ENCODE data around the gene NUB1.

The NUB1 gene

DNA sequence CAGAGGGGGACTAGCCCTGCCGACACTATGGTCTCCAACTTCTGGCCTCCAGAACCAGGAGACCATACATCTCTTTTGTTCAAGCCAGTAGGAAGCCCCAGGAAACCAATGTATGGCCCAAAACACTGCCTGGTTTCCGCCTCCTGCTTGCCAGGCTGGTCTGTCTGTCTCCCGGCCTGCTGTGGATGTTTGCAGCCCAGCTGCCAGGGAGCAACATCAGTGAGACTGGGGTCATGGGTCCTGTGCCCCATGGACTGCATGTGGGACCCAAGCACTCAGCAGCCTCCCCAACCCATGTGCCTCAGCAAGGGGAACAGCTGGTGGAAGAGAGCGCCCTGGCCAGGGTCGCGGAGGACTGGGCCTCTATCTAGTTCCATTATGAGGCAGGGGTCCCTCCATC lies 33.4 kb upstream of the NUB1 start:
- Histone ChIP-seq H3K4me3 (ENCODE audit: low read depth, low read length, poor library complexity, severe bottlenecking) (no peak overlapping the region), H3K36me3 (ENCODE audit: insufficient read depth, low read length) (no peaks in the 10 kb centered on the region), H4K20me1 (ENCODE audit: insufficient read depth, low read length) (no peaks in the 10 kb centered on the region), H2AFZ (ENCODE audit: low read length) (no peak overlapping the region), H3K27me3 (ENCODE audit: insufficient read depth, low read length) (0 out of 2 replicates have a peak, but pooled peaks cover 7% of the 10 kb centered on the region), H3K9me2 (ENCODE audit: low read depth, low read length) (no peaks in the 10 kb centered on the region), H3K4me2 (ENCODE audit: low read length) (no peak overlapping the region), H3K4me1 (ENCODE audit: insufficient read depth, low read length, severe bottlenecking) (peaks cover 5% of the 10 kb centered on the region), H3K27ac (ENCODE audit: low read depth, low read length, poor library complexity, severe bottlenecking) (no peak overlapping the region), H3F3A (ENCODE audit: insufficient read depth, low read length) (no peaks in the 10 kb centered on the region), H3K9ac (ENCODE audit: low read length) (no peak overlapping the region), H3K79me2 (ENCODE audit: insufficient read depth, low read length) (no peaks in the 10 kb centered on the region), H3K9me3 (ENCODE audit: low read length) (peaks cover 6% of the 10 kb centered on the region; the same call in 1 of the 2 replicates)
- no peak for TF ChIP-seq EZH2 (IDR thresholded peaks at IDR 0.05; ENCODE audit: borderline replicate concordance, low read length)
- TF ChIP-seq, protein P1, sequence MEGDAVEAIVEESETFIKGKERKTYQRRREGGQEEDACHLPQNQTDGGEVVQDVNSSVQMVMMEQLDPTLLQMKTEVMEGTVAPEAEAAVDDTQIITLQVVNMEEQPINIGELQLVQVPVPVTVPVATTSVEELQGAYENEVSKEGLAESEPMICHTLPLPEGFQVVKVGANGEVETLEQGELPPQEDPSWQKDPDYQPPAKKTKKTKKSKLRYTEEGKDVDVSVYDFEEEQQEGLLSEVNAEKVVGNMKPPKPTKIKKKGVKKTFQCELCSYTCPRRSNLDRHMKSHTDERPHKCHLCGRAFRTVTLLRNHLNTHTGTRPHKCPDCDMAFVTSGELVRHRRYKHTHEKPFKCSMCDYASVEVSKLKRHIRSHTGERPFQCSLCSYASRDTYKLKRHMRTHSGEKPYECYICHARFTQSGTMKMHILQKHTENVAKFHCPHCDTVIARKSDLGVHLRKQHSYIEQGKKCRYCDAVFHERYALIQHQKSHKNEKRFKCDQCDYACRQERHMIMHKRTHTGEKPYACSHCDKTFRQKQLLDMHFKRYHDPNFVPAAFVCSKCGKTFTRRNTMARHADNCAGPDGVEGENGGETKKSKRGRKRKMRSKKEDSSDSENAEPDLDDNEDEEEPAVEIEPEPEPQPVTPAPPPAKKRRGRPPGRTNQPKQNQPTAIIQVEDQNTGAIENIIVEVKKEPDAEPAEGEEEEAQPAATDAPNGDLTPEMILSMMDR (IDR thresholded peaks at IDR 0.05; ENCODE audit: low read length), result no peak

- H3K9ac ChIP-seq (ENCODE audit: low read length), result no peak overlapping the region
These were observed 32.8 kb upstream of the NUB1 start for GRCh38 chr7:151308791-151309190.

GRCh38 chr7:151309311-151309710 lies 32.3 kb upstream of the NUB1 start:
- no peaks in the 10 kb centered on the region for H3K79me2 ChIP-seq (ENCODE audit: insufficient read depth, low read length)
- H3K4me1 ChIP-seq (ENCODE audit: insufficient read depth, low read length, severe bottlenecking), result no peaks in the 10 kb centered on the region
- no peak overlapping the region for H3K9ac ChIP-seq (ENCODE audit: low read length)
- H3K9me2 ChIP-seq (ENCODE audit: low read depth, low read length), result no peaks in the 10 kb centered on the region
- no peak overlapping the region for H3K27ac ChIP-seq (ENCODE audit: low read depth, low read length, poor library complexity, severe bottlenecking)
- H3K4me3 ChIP-seq (ENCODE audit: low read depth, low read length, poor library complexity, severe bottlenecking), result no peak overlapping the region
- TF ChIP-seq EZH2 (IDR thresholded peaks at IDR 0.05; ENCODE audit: borderline replicate concordance, low read length), result no peak
- TF ChIP-seq, protein P1 (IDR thresholded peaks at IDR 0.05; ENCODE audit: low read length), result no peak
- no peak overlapping the region for H3K4me2 ChIP-seq (ENCODE audit: low read length)
- no peaks in the 10 kb centered on the region for H3K36me3 ChIP-seq (ENCODE audit: insufficient read depth, low read length)
- no peak overlapping the region for H2AFZ ChIP-seq (ENCODE audit: low read length)
- H3F3A ChIP-seq (ENCODE audit: insufficient read depth, low read length), result no peaks in the 10 kb centered on the region
- 0 out of 2 replicates have a peak, but pooled peaks cover 7% of the 10 kb centered on the region for H3K27me3 ChIP-seq (ENCODE audit: insufficient read depth, low read length)
- H3K9me3 ChIP-seq (ENCODE audit: low read length), result peaks cover 6% of the 10 kb centered on the region; the same call in 1 of the 2 replicates
- H4K20me1 ChIP-seq (ENCODE audit: insufficient read depth, low read length), result no peaks in the 10 kb centered on the region

More at GRCh38 chr7:151308791-151309190, 32.8 kb upstream of the NUB1 start:
- H3F3A ChIP-seq (ENCODE audit: insufficient read depth, low read length), result no peaks in the 10 kb centered on the region
- no peaks in the 10 kb centered on the region for H3K79me2 ChIP-seq (ENCODE audit: insufficient read depth, low read length)
- peaks cover 6% of the 10 kb centered on the region; the same call in 1 of the 2 replicates for H3K9me3 ChIP-seq (ENCODE audit: low read length)
- no peak overlapping the region for H3K4me2 ChIP-seq (ENCODE audit: low read length)
- H3K27ac ChIP-seq (ENCODE audit: low read depth, low read length, poor library complexity, severe bottlenecking), result no peak overlapping the region
- H3K27me3 ChIP-seq (ENCODE audit: insufficient read depth, low read length), result 0 out of 2 replicates have a peak, but pooled peaks cover 7% of the 10 kb centered on the region
- TF ChIP-seq, protein P1 (IDR thresholded peaks at IDR 0.05; ENCODE audit: low read length), result no peak
- TF ChIP-seq EZH2 (IDR thresholded peaks at IDR 0.05; ENCODE audit: borderline replicate concordance, low read length), result no peak
- no peaks in the 10 kb centered on the region for H4K20me1 ChIP-seq (ENCODE audit: insufficient read depth, low read length)
- no peaks in the 10 kb centered on the region for H3K36me3 ChIP-seq (ENCODE audit: insufficient read depth, low read length)
- no peak overlapping the region for H3K4me3 ChIP-seq (ENCODE audit: low read depth, low read length, poor library complexity, severe bottlenecking)
- no peaks in the 10 kb centered on the region for H3K9me2 ChIP-seq (ENCODE audit: low read depth, low read length)
- no peak overlapping the region for H2AFZ ChIP-seq (ENCODE audit: low read length)
- H3K4me1 ChIP-seq (ENCODE audit: insufficient read depth, low read length, severe bottlenecking), result peaks cover under 1% of the 10 kb centered on the region
